Uterus (tissue), 2 donors: ENCODE results near the gene TMEM30B.

Experiments used
- CTCF ChIP-seq, 4 experiments: fragments of 200-600 bp in 2 of 4; fragments of 450-650 bp in 2 of 4; sonication (generic) in 2 of 4; IDR thresholded peaks; one replicate each; pipeline ENCODE4 v1.5.1; 2016 to 2019; ENCODE audit warnings: antibody characterized with exemption in 4 of 4, mild to moderate bottlenecking in 2 of 4, moderate library complexity in 1 of 4
- POLR2A ChIP-seq, 2 donors: fragments of 450-650 bp; IDR thresholded peaks; one replicate each; pipeline ENCODE4 v1.6.1; 2016; ENCODE audit warnings: antibody characterized with exemption in 2 of 2, mild to moderate bottlenecking in 1 of 2, moderate library complexity in 1 of 2

GRCh38 chr14:61282746-61283145 is 1.6 kb upstream of the TMEM30B start:
- TF ChIP-seq POLR2A (IDR thresholded peaks at IDR 0.05) (no peak), CTCF (IDR thresholded peaks at IDR 0.05) (no peak)
